Embryonic facial prominence (tissue), 1 donor: Measurements from ENCODE around the gene SAMD9L.
"Not testable (repeated sequence)": the region's sequence is repeated elsewhere in the genome, so short reads cannot be mapped to it uniquely, and the experiment has no call there.

Experiments
- DNase-seq: peaks from one replicate; pipeline ENCODE4 v3.0.0-alpha.2; 2016; ENCODE audit errors: extremely low spot score

SAMD9L gene

DNA sequence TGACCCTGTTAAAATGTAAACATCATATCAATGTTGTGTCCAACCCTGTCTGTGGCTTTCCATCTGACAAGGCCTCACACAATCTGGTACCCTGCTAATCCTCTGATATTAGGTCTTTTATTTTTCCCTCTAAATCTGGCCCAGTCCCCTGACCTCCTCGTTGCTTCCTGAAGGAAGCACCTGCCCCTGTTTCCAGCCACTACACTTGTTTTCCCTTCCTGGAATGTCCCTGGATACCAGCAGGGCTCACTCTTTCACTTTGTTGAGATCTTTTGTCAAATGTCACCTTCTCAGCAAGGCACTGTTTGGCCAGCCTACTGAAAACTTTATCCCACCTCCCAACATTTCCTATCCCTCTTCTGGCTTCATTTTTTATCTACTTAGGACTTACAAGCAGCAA is 2.1 kb downstream of the SAMD9L start:
- DNase-seq = no peak

DNA sequence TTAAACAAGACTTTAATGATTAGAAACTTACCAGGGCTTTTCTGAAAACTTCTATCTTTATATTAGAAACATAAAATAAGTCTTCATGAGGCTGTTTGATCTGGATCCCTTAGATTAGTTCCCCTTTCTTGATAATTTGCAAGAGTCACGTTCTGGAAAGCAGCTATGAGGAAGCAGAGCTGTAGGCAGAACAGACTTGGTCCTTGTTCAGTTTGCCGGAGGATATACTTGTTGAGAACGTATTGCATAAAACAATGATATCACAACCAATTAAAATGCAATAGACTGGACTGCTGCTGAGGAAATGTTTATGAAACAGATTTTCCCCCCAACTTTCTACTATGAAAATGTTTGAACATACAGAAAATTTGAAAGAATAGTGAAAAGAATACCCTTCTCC is 2.8 kb downstream of the SAMD9L start:
- no peak for DNase-seq

DNA sequence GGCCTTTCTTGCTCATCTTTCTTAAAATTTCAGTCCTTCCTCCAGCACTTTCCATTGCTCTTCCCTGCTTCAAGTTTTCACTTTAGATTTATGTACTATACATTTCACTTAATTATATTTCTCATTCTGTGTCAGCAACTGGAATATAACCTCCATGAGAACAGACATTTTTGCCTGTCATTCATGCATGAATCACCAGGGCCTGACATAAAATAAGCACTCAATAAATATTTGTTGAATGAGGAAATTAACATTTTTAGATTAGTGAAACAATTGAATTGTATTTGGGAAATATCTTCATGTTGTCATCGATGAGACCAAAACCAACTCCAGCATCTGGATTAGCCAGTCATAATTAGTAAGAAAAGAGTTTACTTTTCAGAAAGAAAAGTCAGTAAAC is 6.1 kb downstream of the SAMD9L start:
- DNase-seq = no peak

DNA sequence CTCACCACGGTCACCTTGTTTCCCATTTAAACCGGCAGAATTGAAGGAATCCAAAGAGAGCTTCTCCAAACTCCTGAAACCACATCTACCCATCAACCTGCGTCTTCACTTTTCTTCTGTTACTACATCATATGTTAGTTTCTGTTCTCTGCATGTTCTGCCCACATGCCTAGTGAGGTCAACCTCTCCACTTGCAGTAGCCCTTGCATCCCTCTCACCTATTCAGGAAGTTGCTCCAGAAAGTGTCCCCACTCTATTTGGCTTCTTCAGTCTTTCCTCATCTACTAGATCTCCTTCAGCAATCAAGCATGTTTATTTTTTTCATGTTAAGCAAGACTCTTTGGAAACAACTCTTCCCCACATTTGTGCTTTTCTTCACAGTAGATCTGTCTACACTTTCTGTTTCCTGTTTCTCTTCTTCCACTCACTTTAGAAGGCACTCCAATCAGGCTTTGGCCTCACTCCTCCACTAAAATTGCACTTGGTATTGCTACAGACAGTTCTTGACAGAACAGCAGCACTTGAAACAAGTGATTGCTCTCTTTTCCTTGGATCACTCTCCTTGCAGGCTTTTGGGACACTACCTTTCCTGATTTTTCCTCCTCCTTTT is 7.5 kb downstream of the SAMD9L start:
- DNase-seq = no peak

DNA sequence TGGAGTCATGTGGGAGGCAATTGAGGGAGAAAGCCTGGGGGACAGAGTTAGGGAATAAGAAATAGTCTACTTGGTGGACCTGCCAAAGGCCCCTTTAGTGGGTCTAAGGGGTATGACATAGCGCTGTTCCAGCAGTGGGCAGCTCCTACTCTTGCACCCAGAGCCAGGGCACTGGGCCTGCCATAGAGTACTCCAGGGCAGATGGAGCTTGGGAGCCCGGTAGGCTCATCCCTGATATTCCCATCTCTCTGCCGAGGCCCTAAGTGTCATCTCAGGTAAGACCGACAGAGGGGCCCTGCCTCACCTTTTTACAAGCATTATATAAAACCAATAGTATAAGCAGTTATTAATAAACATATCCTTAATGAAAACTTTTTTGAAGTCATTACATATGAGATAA is 9.6 kb downstream of the SAMD9L start:
- DNase-seq = no peak

DNA sequence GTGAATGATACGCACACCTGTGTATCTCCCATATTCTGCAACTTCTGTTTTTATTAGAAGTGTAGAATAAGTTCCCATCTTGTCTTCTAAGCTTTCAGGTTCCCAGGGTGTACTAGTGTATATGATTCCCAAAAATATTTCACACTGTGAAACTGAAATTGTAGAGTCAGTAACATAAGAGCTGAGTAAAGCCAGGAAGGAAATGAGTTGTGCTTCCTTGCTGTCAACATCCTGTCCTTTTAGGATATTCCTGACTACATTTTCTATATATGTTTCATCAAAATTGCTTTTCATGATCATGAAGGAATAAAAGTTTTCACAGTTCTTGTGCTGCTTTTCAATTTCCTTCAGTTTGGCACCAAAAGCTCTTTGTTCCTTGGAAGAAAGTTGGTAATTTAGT is 15.2 kb downstream of the SAMD9L start:
- no peak for DNase-seq

DNA sequence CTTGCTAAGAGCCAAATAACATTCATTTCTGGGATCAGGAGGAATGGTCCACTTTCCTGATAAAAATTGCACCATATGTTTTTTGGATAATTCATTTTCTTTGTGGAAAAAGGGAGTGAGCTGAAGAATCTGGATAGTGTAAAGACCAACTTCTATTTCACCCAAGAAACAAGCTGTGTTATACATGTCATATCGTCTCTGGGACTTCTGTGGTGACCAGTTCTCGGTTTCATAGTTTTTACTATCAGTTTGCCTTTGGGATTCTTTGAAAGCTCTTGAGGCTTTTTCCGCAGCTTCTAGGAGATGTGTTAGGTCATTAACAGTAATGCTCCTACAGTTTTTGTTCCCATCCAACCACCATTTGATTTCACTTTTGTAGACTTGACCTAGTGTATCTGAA is 16.0 kb downstream of the SAMD9L start:
- no peak for DNase-seq

DNA sequence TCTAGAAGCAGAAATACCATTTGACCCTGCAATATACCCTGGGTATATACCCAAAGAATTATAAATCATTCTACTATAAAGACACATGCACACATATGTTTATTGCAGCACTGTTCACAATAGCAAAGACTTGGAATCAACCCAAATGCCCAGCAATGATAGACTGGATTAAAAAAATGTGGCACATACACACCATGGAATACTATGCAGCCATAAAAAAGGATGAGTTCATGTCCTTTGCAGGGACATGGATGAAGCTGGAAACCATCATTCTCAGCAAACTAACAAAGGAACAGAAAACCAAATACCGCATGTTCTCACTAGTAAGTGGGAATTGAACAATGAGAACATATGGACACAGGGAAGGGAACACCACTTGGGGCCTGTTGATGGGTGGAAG is 21.2 kb downstream of the SAMD9L start:
- DNase-seq = not testable (repeated sequence)

DNA sequence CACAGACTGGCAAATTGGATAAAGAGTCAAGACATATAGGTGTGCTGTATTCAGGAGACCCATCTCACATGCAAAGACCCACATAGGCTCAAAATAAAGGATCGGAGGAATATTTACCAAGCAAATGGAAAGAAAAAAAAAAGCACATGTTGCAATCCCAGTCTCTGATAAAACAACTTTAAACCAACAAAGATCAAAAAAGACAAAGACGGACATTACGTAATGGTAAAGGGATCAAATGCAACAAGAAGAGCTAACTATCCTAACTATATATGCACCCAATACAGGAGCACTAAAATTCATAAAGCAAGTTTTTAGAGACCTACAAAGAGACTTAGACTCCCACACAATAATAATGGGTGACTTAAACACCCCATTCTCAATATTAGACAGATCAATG is 24.7 kb downstream of the SAMD9L start:
- DNase-seq = not testable (repeated sequence)

DNA sequence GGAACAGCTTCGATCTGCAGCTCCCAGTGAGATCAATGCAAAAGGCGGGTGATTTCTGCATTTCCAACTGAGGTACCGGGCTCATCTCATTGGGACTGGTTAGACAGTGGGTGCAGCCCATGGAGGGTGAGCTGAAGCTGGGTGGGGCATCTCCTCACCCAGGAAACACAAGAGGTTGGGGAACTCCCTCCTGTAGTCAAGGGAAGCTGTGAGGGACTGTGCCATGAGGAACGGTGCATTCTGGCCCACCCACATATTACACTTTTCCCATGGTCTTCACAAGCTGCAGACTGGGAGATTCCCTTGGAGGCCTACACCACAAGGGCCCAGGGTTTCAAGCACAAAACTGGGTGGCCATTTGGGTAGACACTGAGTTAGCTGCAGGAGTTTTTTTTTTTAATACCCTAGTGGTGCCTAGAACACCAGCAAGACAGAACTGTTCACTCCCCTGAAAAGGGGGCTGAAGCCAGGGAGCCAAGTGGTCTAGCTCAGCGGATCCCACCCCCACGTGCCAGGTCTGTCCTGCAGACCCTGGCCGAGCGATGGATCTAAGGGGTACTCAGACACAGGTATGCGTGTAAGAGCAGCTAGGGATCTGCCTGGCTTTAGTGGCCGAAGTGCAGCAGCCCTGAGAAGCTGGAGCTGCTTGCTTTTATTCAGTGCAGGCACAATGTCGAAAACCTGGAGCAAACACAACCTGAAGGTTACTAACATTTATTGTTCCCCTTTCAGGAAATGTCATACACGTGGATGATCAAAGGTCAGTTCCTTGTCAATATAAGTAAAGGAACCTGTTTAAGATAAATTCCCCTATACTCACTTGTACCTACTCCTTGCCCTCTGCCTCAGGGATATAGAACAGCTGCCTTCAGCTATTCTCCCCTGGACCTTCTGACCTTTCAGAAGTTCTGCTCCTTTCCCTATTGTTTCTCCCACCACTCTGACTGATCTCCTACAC is 27.3 kb downstream of the SAMD9L start:
- DNase-seq = no peak

DNA sequence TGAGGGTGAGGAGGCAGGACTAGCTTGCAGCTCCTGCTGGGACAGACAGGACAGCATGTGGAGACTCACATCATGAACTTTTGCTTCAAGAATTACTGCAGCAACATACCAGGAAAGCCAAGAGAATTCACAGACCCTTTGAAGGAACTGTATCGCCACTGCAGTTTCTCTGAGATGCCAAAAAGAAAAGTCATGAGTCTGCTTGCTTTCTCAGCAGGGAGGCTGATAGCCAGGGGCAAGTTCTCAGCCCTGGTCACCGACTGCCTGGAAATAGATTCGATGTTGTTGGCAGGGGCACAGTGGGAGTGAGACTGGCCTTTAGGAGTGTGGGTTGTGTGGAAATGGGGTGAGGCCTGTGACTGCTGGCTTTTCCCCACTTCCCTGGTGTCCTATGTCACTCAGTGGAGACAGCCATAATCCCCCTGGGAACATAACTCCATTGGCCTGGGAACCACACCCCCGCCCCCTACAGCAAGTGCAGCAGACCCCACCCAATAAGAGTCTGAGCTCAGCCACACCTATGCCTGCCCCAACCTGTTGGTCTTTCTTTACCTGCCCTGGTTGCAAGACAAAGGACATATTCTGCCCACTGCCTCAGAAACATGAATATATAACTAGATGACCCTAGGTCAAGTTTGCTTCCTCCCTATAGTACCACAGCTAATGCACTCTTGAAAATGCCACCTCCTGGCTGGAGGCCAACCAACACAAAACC is 28.8 kb downstream of the SAMD9L start:
- no peak for DNase-seq

DNA sequence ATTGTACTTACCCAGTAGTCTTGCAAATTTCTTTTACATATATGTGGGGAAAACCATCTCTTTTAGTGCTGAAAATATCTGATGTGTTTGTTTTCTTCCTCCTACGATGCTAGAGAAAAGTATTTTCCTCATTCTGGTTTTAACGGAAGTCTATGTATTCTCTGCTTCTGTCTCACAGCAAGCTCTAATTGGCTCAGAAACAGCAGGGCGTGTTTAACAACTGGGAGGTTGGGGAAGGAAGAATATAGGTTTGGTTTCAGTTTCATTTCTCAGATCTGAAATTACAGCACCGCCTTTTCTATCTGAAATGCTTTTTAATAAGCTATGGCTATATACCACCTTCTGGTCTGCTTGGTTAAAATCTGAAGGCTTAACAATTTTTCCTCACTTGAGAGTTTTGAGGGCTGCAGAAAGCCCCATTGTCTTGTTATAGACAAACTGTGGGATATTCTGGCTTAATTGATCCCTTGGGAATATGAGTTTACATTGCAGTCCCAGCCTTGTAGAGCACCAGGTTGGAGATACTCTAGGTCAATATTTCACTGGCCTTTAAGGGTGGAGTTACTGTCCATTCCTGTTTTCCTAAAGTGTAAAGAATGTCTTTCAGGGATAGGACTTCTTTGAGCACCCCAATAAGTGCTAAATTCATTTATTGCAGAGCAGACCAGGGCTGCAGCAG is 30.2 kb downstream of the SAMD9L start, which contains the start of gene SAMD9:
Gene SAMD9, minus strand, starts transcription at position 128 of the 679 bp plus-strand sequence. CDS start 11,882 bp downstream, outside the sequence.
- no peak for DNase-seq

DNA sequence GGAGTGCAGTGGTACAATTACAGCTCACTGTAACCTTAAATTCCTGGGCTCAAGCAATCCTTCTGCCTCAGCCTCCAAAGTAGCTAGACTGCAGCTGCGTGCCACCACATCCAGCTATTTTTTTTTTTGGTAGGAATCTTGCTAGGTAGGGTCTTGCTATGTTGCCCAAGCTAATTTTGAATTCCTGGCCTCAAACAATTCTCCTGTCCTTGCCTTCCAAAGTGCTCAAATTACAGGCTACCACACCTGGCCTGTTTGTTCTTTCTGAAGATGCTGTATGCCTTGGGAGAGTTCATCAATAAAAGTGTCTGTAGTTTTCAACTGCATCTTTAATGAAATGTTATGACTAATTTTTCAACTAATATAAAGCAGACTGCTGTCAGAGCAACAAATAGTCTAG is 30.9 kb downstream of the SAMD9L start:
- no peak for DNase-seq

DNA sequence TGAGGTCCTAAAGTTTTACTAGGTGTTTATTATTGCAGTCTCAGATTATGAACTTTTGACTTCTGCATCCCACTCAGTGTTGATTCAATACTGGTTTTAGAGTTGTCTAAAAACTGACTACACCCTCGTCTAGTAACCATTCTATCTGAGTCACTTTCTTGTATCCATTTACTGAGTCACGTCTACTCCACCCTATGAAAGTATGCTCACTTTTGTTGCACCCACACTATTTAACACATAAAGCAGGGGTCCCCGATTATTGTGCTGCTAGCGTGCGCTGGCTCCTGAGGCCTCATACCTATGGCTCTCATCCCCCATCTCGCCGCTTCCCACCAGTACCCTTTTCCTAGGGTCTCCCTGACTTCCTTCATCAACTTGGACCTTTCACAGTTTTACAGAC is 32.4 kb downstream of the SAMD9L start:
- no peak for DNase-seq

DNA sequence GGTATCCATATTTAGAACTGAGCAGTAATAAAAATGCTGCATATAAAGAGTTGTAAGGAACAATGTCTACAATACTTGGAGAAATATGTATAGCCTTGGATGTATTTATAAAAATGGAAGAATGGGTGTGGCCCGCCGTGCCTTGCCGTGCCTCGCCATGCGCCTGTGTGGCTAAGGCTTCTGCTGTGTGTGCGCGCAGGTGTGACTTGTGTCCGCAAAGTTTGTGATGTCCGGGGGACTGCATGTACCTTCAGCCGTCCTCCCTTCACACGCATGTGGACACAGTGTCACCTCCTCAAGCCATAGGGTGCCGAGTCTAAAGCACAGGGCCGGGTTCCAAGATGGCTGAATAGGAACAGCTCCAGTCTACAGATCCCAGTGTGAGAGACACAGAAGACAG is 40.2 kb downstream of the SAMD9L start:
- DNase-seq = no peak

DNA sequence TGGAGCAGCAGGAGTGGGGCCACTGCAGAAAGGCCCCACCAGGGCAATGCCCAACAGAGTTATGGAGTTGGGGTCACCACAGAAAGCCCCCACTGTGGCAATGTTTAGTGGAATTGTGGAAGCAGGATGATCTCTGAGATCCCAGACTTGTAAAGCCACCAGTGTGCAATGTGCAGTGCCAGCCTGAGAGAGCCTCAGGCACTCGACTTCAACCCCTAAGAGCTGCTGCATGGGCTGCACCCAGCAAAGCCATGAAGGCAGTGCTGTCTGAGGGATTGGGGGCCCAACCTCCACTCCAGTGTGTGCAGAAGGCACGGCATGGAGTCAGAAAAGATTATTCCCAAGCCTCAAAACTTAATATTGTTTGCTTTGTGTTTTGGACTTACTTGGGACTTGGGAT is 50.8 kb downstream of the SAMD9L start:
- no peak for DNase-seq

DNA sequence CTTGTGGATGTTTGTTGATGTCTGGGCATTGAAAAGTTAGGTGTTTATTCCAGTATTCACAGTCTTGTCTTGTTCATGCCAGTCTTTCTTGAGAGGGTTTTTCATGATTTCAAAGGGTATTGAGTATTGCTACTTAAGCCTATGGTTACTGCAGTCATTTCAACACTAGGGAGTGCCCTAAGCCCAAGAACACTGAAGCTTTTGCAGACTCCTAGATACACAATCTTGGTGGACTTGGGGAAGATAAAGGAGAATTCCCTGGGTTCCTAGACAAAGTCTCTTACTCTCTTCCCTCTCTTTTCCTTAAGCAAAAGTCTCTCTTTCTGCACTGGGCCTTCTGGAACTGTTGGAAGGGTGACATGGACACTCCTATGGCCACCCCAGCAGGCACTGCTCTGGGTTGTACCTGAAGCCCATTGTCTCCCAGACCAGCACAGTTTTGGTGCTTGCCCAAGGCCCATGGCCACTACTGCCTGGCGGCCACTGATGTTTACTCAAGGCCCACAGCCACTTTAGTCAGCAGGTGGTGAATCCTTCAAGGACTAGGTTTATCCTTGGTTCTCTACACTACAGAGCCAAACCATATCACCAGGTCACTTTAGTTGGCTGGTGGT is 55.3 kb downstream of the SAMD9L start:
- DNase-seq = no peak
